ENCODE measurements around the gene MUC4.
"Not testable (repeated sequence)": the region's sequence is repeated elsewhere in the genome, so short reads cannot be mapped to it uniquely, and the experiment has no call there.

The MUC4 gene

GRCh38 chr3:195711813-195712534 lies 99.8 kb downstream of the MUC4 start:
- DNase-seq (ENCODE audit: low spot score), result no peak
- no peak overlapping the region for H3K27ac ChIP-seq
- TF ChIP-seq CTCF (IDR thresholded peaks at IDR 0.05), result no peak
- H3K4me3 ChIP-seq, result no peak overlapping the region

- DNase-seq (ENCODE audit: low spot score); H3K27ac ChIP-seq; H3K4me3 ChIP-seq: not testable (repeated sequence)
These were observed 100.5 kb downstream of the MUC4 start for GRCh38 chr3:195711091-195711812.

GRCh38 chr3:195710126-195710905 lies 101.4 kb downstream of the MUC4 start:
- not testable (repeated sequence) for DNase-seq (ENCODE audit: low spot score); H3K4me3 ChIP-seq; H3K27ac ChIP-seq

GRCh38 chr3:195709676-195710085 lies 102.0 kb downstream of the MUC4 start:
- DNase-seq (ENCODE audit: low spot score), result no peak
- no peak for TF ChIP-seq CTCF (IDR thresholded peaks at IDR 0.05)
- H3K27ac ChIP-seq, result no peak overlapping the region
- H3K4me3 ChIP-seq, result no peak overlapping the region

GRCh38 chr3:195708626-195709481 lies 102.9 kb downstream of the MUC4 start:
- no peak for TF ChIP-seq CTCF (IDR thresholded peaks at IDR 0.05)
- DNase-seq (ENCODE audit: low spot score), result no peak
- H3K4me3 ChIP-seq, result no peak overlapping the region
- H3K27ac ChIP-seq, result no peak overlapping the region

GRCh38 chr3:195708061-195708460 lies 103.7 kb downstream of the MUC4 start:
- Histone ChIP-seq H3K4me3 (no peak overlapping the region), H3K27ac (no peak overlapping the region)
- no peak for DNase-seq (ENCODE audit: low spot score)
- no peak for TF ChIP-seq CTCF (IDR thresholded peaks at IDR 0.05)

- Histone ChIP-seq H3K27ac (no peak overlapping the region), H3K4me3 (no peak overlapping the region)
- TF ChIP-seq CTCF (IDR thresholded peaks at IDR 0.05), result no peak
- DNase-seq (ENCODE audit: low spot score), result no peak
These were observed 106.4 kb downstream of the MUC4 start for GRCh38 chr3:195705081-195705991.

Measured in coronary artery (tissue), 2 donors.